Activated CD8-positive, alpha-beta memory T cell treated with anti-CD3 and anti-CD28 coated beads, Interleukin-2, amount 50 U/mL, for 4 hours (primary cell): ENCODE data around the gene ETV4.

Experiments
- DNase-seq: peaks from one replicate; pipeline ENCODE4 v3.0.0-alpha.2; 2020

ETV4 gene

GRCh38 chr17:43572368-43572980, 26.3 kb upstream of the ETV4 start:
- no peak for DNase-seq

- DNase-seq = no peak
Measured at GRCh38 chr17:43570518-43570928, 24.4 kb upstream of the ETV4 start.

- DNase-seq = no peak
Measured at GRCh38 chr17:43568506-43569082, 22.5 kb upstream of the ETV4 start.

GRCh38 chr17:43563600-43564594, 17.8 kb upstream of the ETV4 start:
- no peak for DNase-seq

GRCh38 chr17:43562679-43563599, 16.8 kb upstream of the ETV4 start:
- no peak for DNase-seq

GRCh38 chr17:43560461-43561427, 14.6 kb upstream of the ETV4 start:
- no peak for DNase-seq

GRCh38 chr17:43559161-43559816, 13.1 kb upstream of the ETV4 start:
- no peak for DNase-seq

GRCh38 chr17:43558805-43559160, 12.6 kb upstream of the ETV4 start:
- DNase-seq = no peak

GRCh38 chr17:43556292-43556691, 10.2 kb upstream of the ETV4 start:
- DNase-seq = no peak

GRCh38 chr17:43554857-43555256, 8.7 kb upstream of the ETV4 start:
- DNase-seq = no peak

GRCh38 chr17:43553573-43553972, 7.4 kb upstream of the ETV4 start:
- DNase-seq = no peak

- DNase-seq = no peak
Measured at GRCh38 chr17:43552229-43552837, 6.2 kb upstream of the ETV4 start.

- no peak for DNase-seq
Measured at GRCh38 chr17:43550754-43551153, 4.6 kb upstream of the ETV4 start.

GRCh38 chr17:43549496-43549895, 3.4 kb upstream of the ETV4 start:
- DNase-seq = no peak

- no peak for DNase-seq
Measured at GRCh38 chr17:43548689-43549379, 2.7 kb upstream of the ETV4 start.

GRCh38 chr17:43547659-43548256, 1.6 kb upstream of the ETV4 start:
- DNase-seq = no peak

- no peak for DNase-seq
Measured at GRCh38 chr17:43547189-43547550, 1.0 kb upstream of the ETV4 start.

- DNase-seq = peak; percentile 24
Measured at GRCh38 chr17:43545383-43545632, 832 bp downstream of the ETV4 start.

GRCh38 chr17:43543771-43544575, 2.2 kb downstream of the ETV4 start:
- no peak for DNase-seq
